HepG2 (cell line): ENCODE results near the gene LDAH. TPM values are rescaled to one million over a fixed set of nuclear protein-coding genes. Genes with fewer than 3 reads are reported as not detected.

Experiments used
- ATAC-seq: fragments of 200-7000 bp; cut with Tn5 transposase; 3 replicates; pipeline ENCODE4 v1.9.1; 2020; ENCODE audit warnings: mild to moderate bottlenecking, moderate library complexity
- BruUV-seq: library from RNA; stranded (reverse); fragments of 400-500 nt; replicated peaks from 2 replicates; lab custom pipeline; 2021; lab: Mats Ljungman, UMichigan
- CTCF ChIA-PET: fragments of 300-600 bp; formaldehyde crosslinking; extraction: SDS; loops from one replicate; lab custom pipeline; 2021; ENCODE audit warnings: low total read pairs, inconsistent platforms, low intra/inter-chr PET ratio; lab: Yijun Ruan, JAX
- POLR2A ChIA-PET: fragments of 350-600 bp; sonication (Branson Sonifier 250); formaldehyde crosslinking; loops from one replicate; lab custom pipeline; 2020; ENCODE audit warnings: antibody characterized with exemption, inconsistent platforms; lab: Yijun Ruan, JAX
- DNase-seq: peaks from one replicate; pipeline ENCODE4 v3.0.0-alpha.2; 2015; ENCODE audit warnings: low spot score
- FAIRE-seq: peaks from 3 replicates; lab custom pipeline; 2011; peaks lifted over from hg19 to GRCh38; lab: Jason Lieb, UNC
- H2AFZ ChIP-seq: one replicate; pipeline ENCODE4 v1.6.1; 2011; ENCODE audit warnings: low read length, inconsistent platforms
- H3K27ac ChIP-seq: fragments of 300-600 bp; 3 replicates; pipeline ENCODE4 v1.8.0; 2011; ENCODE audit warnings: mixed run types, mild to moderate bottlenecking, mixed read lengths, low read length, inconsistent platforms; ENCODE audit not compliant: insufficient read depth; ENCODE audit errors: extremely low read length
- H3K27me3 ChIP-seq, 2 experiments: fragments of 200-600 bp in 1 of 2; 2 replicates in 1 of 2; 3 replicates in 1 of 2; pipeline versions ENCODE4 v1.6.0 to v1.8.0; 2011; ENCODE audit warnings: low read length in 2 of 2, mild to moderate bottlenecking in 2 of 2, moderate library complexity in 2 of 2, inconsistent platforms in 1 of 2; ENCODE audit not compliant: insufficient read depth in 2 of 2, control insufficient read depth in 1 of 2
- H3K36me3 ChIP-seq, 2 experiments: fragments of 200-600 bp in 1 of 2; replicated peaks in 1 of 2; 2 replicates in 1 of 2; 3 replicates in 1 of 2; pipeline versions ENCODE4 v1.5.1 to v1.8.0; 2011; ENCODE audit warnings: low read length in 2 of 2, inconsistent platforms in 1 of 2; ENCODE audit not compliant: insufficient read depth in 2 of 2, control insufficient read depth in 1 of 2
- H3K4me1 ChIP-seq: 2 replicates; pipeline ENCODE4 v1.5.1; 2012; ENCODE audit warnings: low read length, inconsistent platforms; ENCODE audit not compliant: insufficient read depth
- H3K4me2 ChIP-seq: 2 replicates; pipeline ENCODE4 v1.6.0; 2011; ENCODE audit warnings: low read depth, low read length, inconsistent platforms
- H3K4me3 ChIP-seq, 3 experiments: fragments of 200-600 bp in 1 of 3; sonication (generic), shearing (Covaris generic) in 1 of 3; replicated peaks in 1 of 3; 2 replicates each; pipeline ENCODE4 v1.5.1; 2011 to 2016; ENCODE audit warnings: low read length in 3 of 3, inconsistent platforms in 2 of 3, low read depth in 2 of 3, mild to moderate bottlenecking in 2 of 3, control low read depth in 1 of 3, mixed read lengths in 1 of 3; ENCODE audit not compliant: insufficient read depth in 1 of 3
- H3K79me2 ChIP-seq: one replicate; pipeline ENCODE4 v1.6.1; 2011; ENCODE audit warnings: low read length, inconsistent platforms; ENCODE audit not compliant: insufficient read depth
- H3K9ac ChIP-seq: 2 replicates; pipeline ENCODE4 v1.6.0; 2011; ENCODE audit warnings: mild to moderate bottlenecking, low read depth, low read length, inconsistent platforms; ENCODE audit not compliant: insufficient read depth
- H3K9me3 ChIP-seq: 2 replicates; pipeline ENCODE4 v1.5.1; 2012; ENCODE audit warnings: mild to moderate bottlenecking, low read length
- H4K20me1 ChIP-seq: 2 replicates; pipeline ENCODE4 v1.6.0; 2011; ENCODE audit warnings: inconsistent platforms, mild to moderate bottlenecking, low read length, moderate library complexity; ENCODE audit not compliant: insufficient read depth
- DNMT1 ChIP-seq: sonication (generic); formaldehyde crosslinking; IDR thresholded peaks from 2 replicates; pipeline ENCODE4 v1.5.1; 2020; ENCODE audit warnings: mild to moderate bottlenecking, missing genetic modification reagents
- FOXA3 ChIP-seq: IDR thresholded peaks from 2 replicates; pipeline ENCODE4 v1.6.1; 2016; ENCODE audit warnings: missing genetic modification reagents, missing compliant biosample characterization
- HOMEZ ChIP-seq: IDR thresholded peaks from 2 replicates; pipeline ENCODE4 v1.6.1; 2016; ENCODE audit warnings: low read depth
- NR2F6 ChIP-seq, 2 experiments: IDR thresholded peaks; 2 replicates each; pipeline ENCODE4 v1.6.1; 2016; ENCODE audit warnings: antibody characterized with exemption in 1 of 2, mild to moderate bottlenecking in 1 of 2
- PAXIP1 ChIP-seq: sonication (generic); formaldehyde crosslinking; conservative IDR thresholded peaks from 2 replicates; pipeline ENCODE4 v1.4.0; 2020; ENCODE audit warnings: mild to moderate bottlenecking, missing genetic modification reagents, moderate library complexity
- RNF219 ChIP-seq: sonication (generic); formaldehyde crosslinking; IDR thresholded peaks from 2 replicates; pipeline ENCODE4 v1.5.0; 2020; ENCODE audit warnings: mild to moderate bottlenecking, missing genetic modification reagents
- WGBS: methylation state at CpG from one replicate; pipeline ENCODE4 v1.1.6; 2017; ENCODE audit warnings: low lambda C conversion rate; 5-methylcytosine and 5-hydroxymethylcytosine counted together
- in situ Hi-C: cut with HindIII; loops from 2 replicates; pipeline ENCODE4 v1.10.0; 2017; ENCODE audit warnings: low pct_unique_long_range_greater_than_20kb; ENCODE audit not compliant: extremely low pct_ligation_motif_present
- intact Hi-C: fragments of 100-400 bp; cut with micrococcal nuclease; formaldehyde crosslinking; loops from one replicate; pipeline ENCODE4 v1.10.0; 2022; ENCODE audit not compliant: unreplicated experiment
- polyA plus RNA-seq, 8 experiments: library from polyadenylated mRNA; depleted of rRNA in 3 of 8; stranded (reverse) in 7 of 8; unstranded in 1 of 8; fragments of >200 nt; fragmentation: Illumina TruSeq in 4 of 8; extraction: Trizol in 4 of 8; gene quantifications; 2 replicates each; pipeline versions ENCODE4 v1.2.1 to v1.2.3, GENCODE V29; 2011 to 2016; ENCODE audit warnings: low read depth in 4 of 8, missing spikeins in 1 of 8, mixed read lengths in 1 of 8; ENCODE audit not compliant: insufficient read depth in 1 of 8
- total RNA-seq, 5 experiments: library from RNA; depleted of rRNA; stranded (reverse); fragments of >200 nt; fragmentation: Illumina TruSeq; extraction: Trizol; gene quantifications; 2 replicates each; pipeline ENCODE4 v1.2.3, GENCODE V29; 2016; ENCODE audit warnings: low read depth in 1 of 5

Gene LDAH
- total and polyA plus RNA-seq, 2 of the 13 experiments (the other 11 are each of a cell fraction or from before 2014, with no cell fraction given) = 28.8 to 46.2 TPM

GRCh38 chr2:20697322-20697934, 125.5 kb downstream of the LDAH start:
- no peak for DNase-seq
- 44% methylated on average over 2 of the region's 2 CpGs for WGBS
- no peak overlapping the region for H3K4me3 ChIP-seq
- FAIRE-seq = peak; percentile 82
- in situ Hi-C loops = no loop called here
- no peaks in the 10 kb centered on the region for H3K27me3 ChIP-seq
- no peak overlapping the region for H3K9ac ChIP-seq
- ChIA-PET CTCF (no interaction called here), POLR2A (no interaction called here)
- no peak overlapping the region for H2AFZ ChIP-seq
- H3K36me3 ChIP-seq = peaks cover 6 to 33% of the 10 kb centered on the region in 2 experiments
- no peaks in the 10 kb centered on the region for H3K79me2 ChIP-seq
- H3K9me3 ChIP-seq = no peaks in the 10 kb centered on the region
- TSS peak; percentile 10 for BruUV-seq
- peak overlapping the region; percentile 36; the same call in 1 of the 2 replicates for H3K4me2 ChIP-seq
- TF ChIP-seq NR2F6 (IDR thresholded peaks at IDR 0.05) (peak; percentile 37; the same call in 1 of the 2 replicates), NR2F6 (CRISPR knock-in tag; IDR thresholded peaks at IDR 0.05) (no peak), HOMEZ (CRISPR knock-in tag) (peak; percentile 38; the same call in 1 of the 2 replicates), DNMT1 (CRISPR knock-in tag) (no peak), PAXIP1 (CRISPR knock-in tag) (peak; percentile 21; the same call in 1 of the 2 replicates), RNF219 (CRISPR knock-in tag) (0 out of 2 replicates have a peak, but pooled peaks have one; percentile 56), FOXA3 (peak; percentile 43; the same call in 1 of the 2 replicates)
- H4K20me1 ChIP-seq = no peaks in the 10 kb centered on the region
- peak; percentile 69 for ATAC-seq
- intact Hi-C loops = no loop called here
- H3K27ac ChIP-seq = no peak overlapping the region
- peaks cover 15% of the 10 kb centered on the region for H3K4me1 ChIP-seq
